HCT116 (cell line): ENCODE results near the gene SLC7A11. TPM values are rescaled to one million over a fixed set of nuclear protein-coding genes. Genes with fewer than 3 reads are reported as not detected.
A peak's percentile ranks its signal among the peaks of the same experiment; 100 is the strongest.

Experiments
- ATAC-seq: fragments of 200-7000 bp; cut with Tn5 transposase; 2 replicates; pipeline ENCODE4 v1.9.1; 2020; ENCODE audit warnings: mild to moderate bottlenecking, moderate library complexity
- BruUV-seq: library from RNA; stranded (reverse); fragments of 400-500 nt; replicated peaks from 2 replicates; lab custom pipeline; 2021; lab: Mats Ljungman, UMichigan
- CTCF ChIA-PET: fragments of 300-600 bp; sonication (Branson Sonifier 250); formaldehyde crosslinking; loops from one replicate; lab custom pipeline; 2021; ENCODE audit warnings: antibody characterized with exemption; lab: Charles Lee
- POLR2A ChIA-PET: fragments of 300-600, 350-600 bp; sonication (Branson Sonifier 250); formaldehyde crosslinking; loops from one replicate; lab custom pipeline; 2021; ENCODE audit warnings: antibody characterized with exemption; lab: Charles Lee
- RAD21 ChIA-PET, 2 experiments: fragments of 300-600 bp; sonication (Branson Sonifier 250); formaldehyde crosslinking; loops; one replicate each; lab custom pipeline; 2023; ENCODE audit warnings: low total read pairs in 2 of 2; ENCODE audit not compliant: uncharacterized antibody in 2 of 2, unreplicated experiment in 2 of 2, low non-redundant PET in 1 of 2; lab: Charles Lee
- DNase-seq: peaks from one replicate; pipeline ENCODE4 v3.0.0-alpha.2; 2010; ENCODE audit warnings: low read depth, low spot score
- H2AFZ ChIP-seq: fragments of 200-600 bp; shearing (Covaris generic), sonication (generic); 2 replicates; pipeline ENCODE4 v1.6.1; 2017; ENCODE audit warnings: low read depth, mixed run types, mixed read lengths, antibody characterized with exemption, low read length; ENCODE audit not compliant: poor library complexity, severe bottlenecking
- H3K27ac ChIP-seq: 2 replicates; pipeline ENCODE4 v1.5.1; 2012; ENCODE audit warnings: low read depth, low read length
- H3K27me3 ChIP-seq: fragments of 200-600 bp; sonication (generic); 2 replicates; pipeline ENCODE4 v1.6.1; 2016; ENCODE audit warnings: mixed run types, low read length, mixed read lengths; ENCODE audit not compliant: insufficient read depth
- H3K36me3 ChIP-seq, 2 experiments: fragments of 200-500 bp in 1 of 2; fragments of 200-600 bp in 1 of 2; sonication (Bioruptor generic) in 1 of 2; sonication (generic) in 1 of 2; 2 replicates each; pipeline versions ENCODE4 v1.5.1 to v1.6.1; 2014 to 2016; ENCODE audit warnings: low read length in 2 of 2, inconsistent platforms in 1 of 2, mixed read lengths in 1 of 2, mixed run types in 1 of 2; ENCODE audit not compliant: insufficient read depth in 2 of 2, control insufficient read depth in 1 of 2
- H3K4me1 ChIP-seq, 2 experiments: fragments of 200-600 bp in 1 of 2; sonication (generic) in 1 of 2; 2 replicates each; pipeline versions ENCODE4 v1.5.1 to v1.6.1; 2012 to 2017; ENCODE audit warnings: low read length in 2 of 2, inconsistent platforms in 1 of 2, mild to moderate bottlenecking in 1 of 2, mixed read lengths in 1 of 2, mixed run types in 1 of 2, moderate library complexity in 1 of 2; ENCODE audit not compliant: insufficient read depth in 2 of 2, control insufficient read depth in 1 of 2
- H3K4me2 ChIP-seq: fragments of 200-600 bp; sonication (generic); 2 replicates; pipeline ENCODE4 v1.6.1; 2017; ENCODE audit warnings: mixed run types, low read length, mixed read lengths
- H3K4me3 ChIP-seq, 2 experiments: fragments of 200-600 bp in 1 of 2; sonication (generic) in 1 of 2; replicated peaks in 1 of 2; 2 replicates each; pipeline ENCODE4 v1.5.1; 2011 to 2016; ENCODE audit warnings: low read length in 2 of 2, control low read depth in 1 of 2, low read depth in 1 of 2, mild to moderate bottlenecking in 1 of 2, mixed read lengths in 1 of 2, mixed run types in 1 of 2
- H3K79me2 ChIP-seq: fragments of 200-600 bp; sonication (generic); 2 replicates; pipeline ENCODE4 v1.6.1; 2017; ENCODE audit warnings: mild to moderate bottlenecking, mixed run types, low read length, moderate library complexity, mixed read lengths; ENCODE audit not compliant: insufficient read depth
- H3K9ac ChIP-seq: fragments of 200-600 bp; sonication (generic); 2 replicates; pipeline ENCODE4 v1.6.1; 2016; ENCODE audit warnings: low read length, mixed read lengths
- H3K9me2 ChIP-seq: fragments of 200-600 bp; sonication (generic), shearing (Covaris generic); 2 replicates; pipeline ENCODE4 v1.6.1; 2017; ENCODE audit warnings: mixed run types, mild to moderate bottlenecking, moderate library complexity; ENCODE audit not compliant: insufficient read depth
- H3K9me3 ChIP-seq, 2 experiments: fragments of 200-500 bp in 1 of 2; fragments of 200-600 bp in 1 of 2; sonication (Bioruptor generic) in 1 of 2; sonication (generic) in 1 of 2; 2 replicates each; pipeline ENCODE4 v1.6.1; 2014 to 2017; ENCODE audit warnings: low read length in 2 of 2, mixed read lengths in 2 of 2, inconsistent platforms in 1 of 2, low read depth in 1 of 2, mild to moderate bottlenecking in 1 of 2, mixed run types in 1 of 2, moderate library complexity in 1 of 2; ENCODE audit not compliant: control insufficient read depth in 1 of 2, insufficient read depth in 1 of 2
- H4K20me1 ChIP-seq: fragments of 200-600 bp; sonication (generic), shearing (Covaris generic); 2 replicates; pipeline ENCODE4 v1.6.1; 2017; ENCODE audit warnings: mixed run types, mild to moderate bottlenecking, moderate library complexity; ENCODE audit not compliant: insufficient read depth
- CEBPB ChIP-seq: IDR thresholded peaks from 2 replicates; pipeline ENCODE4 v1.6.1; 2012; ENCODE audit warnings: low read depth
- EZH2 ChIP-seq: fragments of 200-600 bp; sonication (generic); IDR thresholded peaks from 2 replicates; pipeline ENCODE4 v1.6.1; 2017; ENCODE audit warnings: antibody characterized with exemption, mixed run types
- POLR2AphosphoS5 ChIP-seq: IDR thresholded peaks from 2 replicates; pipeline ENCODE4 v1.6.1; 2011; ENCODE audit warnings: mild to moderate bottlenecking, low read depth, low read length, moderate library complexity
- RAD21 ChIP-seq: IDR thresholded peaks from 2 replicates; pipeline ENCODE4 v1.6.1; 2012; ENCODE audit warnings: low read depth, mild to moderate bottlenecking
- SIN3A ChIP-seq: IDR thresholded peaks from 2 replicates; pipeline ENCODE4 v1.6.1; 2012; ENCODE audit warnings: low read depth
- SP1 ChIP-seq: IDR thresholded peaks from 2 replicates; pipeline ENCODE4 v1.6.1; 2012; ENCODE audit warnings: low read depth
- TCF7L2 ChIP-seq: IDR thresholded peaks from 2 replicates; pipeline ENCODE4 v1.7.0; 2011; ENCODE audit warnings: borderline replicate concordance, inconsistent platforms; ENCODE audit not compliant: insufficient read depth, insufficient read length; ENCODE audit errors: extremely low read depth
- intact Hi-C: fragments of 100-400 bp; cut with micrococcal nuclease; formaldehyde crosslinking; loops from 2 replicates; pipeline ENCODE4 v1.10.0; 2022
- total RNA-seq: library from RNA; stranded (reverse); gene quantifications from one replicate; pipeline ENCODE4 v1.2.1, GENCODE V29; 2021; ENCODE audit not compliant: unreplicated experiment
- TF ChIP-seq, protein P1 (sequence below), 3 experiments: fragments of 200-600 bp in 1 of 3; sonication (generic) in 1 of 3; IDR thresholded peaks in 2 of 3; conservative IDR thresholded peaks in 1 of 3; 2 replicates each; pipeline ENCODE4 v1.5.1; 2012 to 2017; ENCODE audit warnings: low read depth in 2 of 3, low read length in 2 of 3, antibody characterized with exemption in 1 of 3, borderline replicate concordance in 1 of 3, control low read depth in 1 of 3, mild to moderate bottlenecking in 1 of 3, mixed read lengths in 1 of 3, mixed run types in 1 of 3, moderate library complexity in 1 of 3; ENCODE audit not compliant: insufficient read depth in 1 of 3
- TF ChIP-seq, protein P2 (sequence below): IDR thresholded peaks from 2 replicates; pipeline ENCODE4 v1.6.1; 2012; ENCODE audit warnings: low read depth
- TF ChIP-seq, protein P3 (sequence below): IDR thresholded peaks from 2 replicates; pipeline ENCODE4 v1.6.1; 2012
- TF ChIP-seq, protein P4 (sequence below): IDR thresholded peaks from 2 replicates; pipeline ENCODE4 v1.6.1; 2012

Gene SLC7A11
- total RNA-seq, 1 experiment from 2014 or later: 45.8 TPM

DNA sequence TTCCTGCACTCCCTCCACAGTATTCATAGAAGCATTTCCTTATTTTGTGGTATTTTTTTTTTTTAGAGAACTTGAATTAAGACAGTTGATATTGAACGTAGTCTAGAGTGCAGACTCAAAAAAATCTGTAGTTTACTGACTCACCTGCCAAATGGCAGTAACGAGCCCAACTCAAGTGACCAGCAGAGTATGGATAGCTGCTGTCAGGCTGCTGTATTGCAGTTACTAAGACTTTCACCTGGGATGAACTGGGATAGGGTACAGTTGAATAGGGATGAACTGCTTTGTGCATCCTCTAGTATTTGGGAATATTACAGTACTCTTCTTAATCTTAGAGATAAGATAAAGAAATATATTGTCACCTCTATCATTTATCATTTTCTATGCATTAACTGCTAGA lies 7.0 kb upstream of the SLC7A11 start (continued):
- TF ChIP-seq POLR2AphosphoS5 (no peak), CEBPB (no peak)
- TF ChIP-seq, protein P1, sequence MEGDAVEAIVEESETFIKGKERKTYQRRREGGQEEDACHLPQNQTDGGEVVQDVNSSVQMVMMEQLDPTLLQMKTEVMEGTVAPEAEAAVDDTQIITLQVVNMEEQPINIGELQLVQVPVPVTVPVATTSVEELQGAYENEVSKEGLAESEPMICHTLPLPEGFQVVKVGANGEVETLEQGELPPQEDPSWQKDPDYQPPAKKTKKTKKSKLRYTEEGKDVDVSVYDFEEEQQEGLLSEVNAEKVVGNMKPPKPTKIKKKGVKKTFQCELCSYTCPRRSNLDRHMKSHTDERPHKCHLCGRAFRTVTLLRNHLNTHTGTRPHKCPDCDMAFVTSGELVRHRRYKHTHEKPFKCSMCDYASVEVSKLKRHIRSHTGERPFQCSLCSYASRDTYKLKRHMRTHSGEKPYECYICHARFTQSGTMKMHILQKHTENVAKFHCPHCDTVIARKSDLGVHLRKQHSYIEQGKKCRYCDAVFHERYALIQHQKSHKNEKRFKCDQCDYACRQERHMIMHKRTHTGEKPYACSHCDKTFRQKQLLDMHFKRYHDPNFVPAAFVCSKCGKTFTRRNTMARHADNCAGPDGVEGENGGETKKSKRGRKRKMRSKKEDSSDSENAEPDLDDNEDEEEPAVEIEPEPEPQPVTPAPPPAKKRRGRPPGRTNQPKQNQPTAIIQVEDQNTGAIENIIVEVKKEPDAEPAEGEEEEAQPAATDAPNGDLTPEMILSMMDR (IDR thresholded peaks at IDR 0.05 in 2 of 3, conservative IDR thresholded peaks at IDR 0.05 in 1 of 3; ENCODE audit: borderline replicate concordance in 1 of 3, insufficient read depth in 1 of 3, low read depth in 2 of 3, low read length in 2 of 3): no peak

DNA sequence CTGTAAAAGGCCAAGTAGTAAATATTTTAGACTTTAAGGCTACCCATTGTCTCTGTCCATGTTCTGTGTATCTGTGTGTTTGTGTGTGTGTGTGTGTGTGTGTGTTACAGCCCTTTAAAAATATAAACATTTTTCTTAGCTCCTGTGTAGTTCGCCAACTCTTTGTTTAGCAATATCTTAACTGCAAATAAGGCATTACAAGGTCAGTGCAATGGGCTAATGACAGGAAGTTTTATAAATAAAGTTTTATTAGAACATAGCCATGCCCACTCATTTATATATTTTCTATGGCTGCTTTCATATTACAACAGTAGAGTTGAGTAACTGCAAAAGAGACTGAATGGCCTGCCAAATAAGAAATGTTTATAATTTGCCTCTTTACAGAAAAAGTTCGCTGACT lies 5.9 kb upstream of the SLC7A11 start:
- H3K9ac ChIP-seq: no peak overlapping the region
- no peaks in the 10 kb centered on the region for H4K20me1 ChIP-seq
- ChIA-PET POLR2A (no interaction called here), CTCF (no interaction called here), RAD21 (no interaction called here)
- DNase-seq: no peak
- intact Hi-C loops: no loop called here
- TF ChIP-seq SIN3A (no peak), SP1 (no peak), EZH2 (no peak), RAD21 (no peak), CEBPB (no peak), TCF7L2 (no peak)
- TF ChIP-seq, protein P2, sequence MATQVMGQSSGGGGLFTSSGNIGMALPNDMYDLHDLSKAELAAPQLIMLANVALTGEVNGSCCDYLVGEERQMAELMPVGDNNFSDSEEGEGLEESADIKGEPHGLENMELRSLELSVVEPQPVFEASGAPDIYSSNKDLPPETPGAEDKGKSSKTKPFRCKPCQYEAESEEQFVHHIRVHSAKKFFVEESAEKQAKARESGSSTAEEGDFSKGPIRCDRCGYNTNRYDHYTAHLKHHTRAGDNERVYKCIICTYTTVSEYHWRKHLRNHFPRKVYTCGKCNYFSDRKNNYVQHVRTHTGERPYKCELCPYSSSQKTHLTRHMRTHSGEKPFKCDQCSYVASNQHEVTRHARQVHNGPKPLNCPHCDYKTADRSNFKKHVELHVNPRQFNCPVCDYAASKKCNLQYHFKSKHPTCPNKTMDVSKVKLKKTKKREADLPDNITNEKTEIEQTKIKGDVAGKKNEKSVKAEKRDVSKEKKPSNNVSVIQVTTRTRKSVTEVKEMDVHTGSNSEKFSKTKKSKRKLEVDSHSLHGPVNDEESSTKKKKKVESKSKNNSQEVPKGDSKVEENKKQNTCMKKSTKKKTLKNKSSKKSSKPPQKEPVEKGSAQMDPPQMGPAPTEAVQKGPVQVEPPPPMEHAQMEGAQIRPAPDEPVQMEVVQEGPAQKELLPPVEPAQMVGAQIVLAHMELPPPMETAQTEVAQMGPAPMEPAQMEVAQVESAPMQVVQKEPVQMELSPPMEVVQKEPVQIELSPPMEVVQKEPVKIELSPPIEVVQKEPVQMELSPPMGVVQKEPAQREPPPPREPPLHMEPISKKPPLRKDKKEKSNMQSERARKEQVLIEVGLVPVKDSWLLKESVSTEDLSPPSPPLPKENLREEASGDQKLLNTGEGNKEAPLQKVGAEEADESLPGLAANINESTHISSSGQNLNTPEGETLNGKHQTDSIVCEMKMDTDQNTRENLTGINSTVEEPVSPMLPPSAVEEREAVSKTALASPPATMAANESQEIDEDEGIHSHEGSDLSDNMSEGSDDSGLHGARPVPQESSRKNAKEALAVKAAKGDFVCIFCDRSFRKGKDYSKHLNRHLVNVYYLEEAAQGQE: no peak
- TF ChIP-seq, protein P1 (IDR thresholded peaks at IDR 0.05 in 2 of 3, conservative IDR thresholded peaks at IDR 0.05 in 1 of 3; ENCODE audit: borderline replicate concordance in 1 of 3, insufficient read depth in 1 of 3, low read depth in 2 of 3, low read length in 2 of 3): no peak
- TF ChIP-seq, protein P3, sequence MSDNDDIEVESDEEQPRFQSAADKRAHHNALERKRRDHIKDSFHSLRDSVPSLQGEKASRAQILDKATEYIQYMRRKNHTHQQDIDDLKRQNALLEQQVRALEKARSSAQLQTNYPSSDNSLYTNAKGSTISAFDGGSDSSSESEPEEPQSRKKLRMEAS: no peak
- TF ChIP-seq, protein P4, sequence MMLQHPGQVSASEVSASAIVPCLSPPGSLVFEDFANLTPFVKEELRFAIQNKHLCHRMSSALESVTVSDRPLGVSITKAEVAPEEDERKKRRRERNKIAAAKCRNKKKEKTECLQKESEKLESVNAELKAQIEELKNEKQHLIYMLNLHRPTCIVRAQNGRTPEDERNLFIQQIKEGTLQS: no peak
- TF ChIP-seq, all 23 proteins: peak for 0
- H3K36me3 ChIP-seq: no peaks in the 10 kb centered on the region
- H3K4me3 ChIP-seq: no peak overlapping the region
- H2AFZ ChIP-seq: peak overlapping the region; percentile 58
- peaks cover 10 to 16% of the 10 kb centered on the region in 2 experiments; a peak in 3 of 4 replicates for H3K4me1 ChIP-seq
- BruUV-seq: no TSS peak
- H3K4me2 ChIP-seq: no peak overlapping the region
- no peaks in the 10 kb centered on the region for H3K9me3 ChIP-seq
- no peak overlapping the region for H3K27ac ChIP-seq
- H3K27me3 ChIP-seq: no peaks in the 10 kb centered on the region
- no peaks in the 10 kb centered on the region for H3K79me2 ChIP-seq
- ATAC-seq: no peak
- H3K9me2 ChIP-seq: peaks cover 2% of the 10 kb centered on the region; the same call in 1 of the 2 replicates
